ENCODE results near the gene TIAM2.
"Not testable (repeated sequence)": the region's sequence is repeated elsewhere in the genome, so short reads cannot be mapped to it uniquely, and the experiment has no call there.

Gene TIAM2

DNA sequence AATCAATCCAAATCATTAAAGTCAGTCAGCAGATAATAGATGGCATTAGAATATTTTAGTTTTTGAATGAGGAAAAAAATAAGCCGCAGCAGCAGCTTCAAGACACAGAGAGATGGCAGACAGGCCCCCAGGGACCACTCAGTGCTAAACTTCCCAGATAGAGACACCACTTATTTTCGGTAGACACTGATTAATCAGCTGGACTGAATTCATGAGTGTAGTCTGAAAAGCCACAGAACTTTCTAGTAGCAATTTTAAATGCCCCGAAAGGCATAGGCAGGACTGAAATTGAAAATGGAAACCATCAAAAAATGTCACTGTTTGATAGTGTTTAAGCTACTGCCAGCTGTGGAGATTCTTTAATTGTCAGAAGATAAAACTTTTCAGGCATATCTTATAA lies 265.6 kb downstream of the TIAM2 start:
- no peak for DNase-seq (ENCODE audit: low read depth in 2 of 2)

GRCh38 chr6:155261111-155261900 lies 266.2 kb downstream of the TIAM2 start:
- no peak for DNase-seq (ENCODE audit: low read depth in 2 of 2)

DNA sequence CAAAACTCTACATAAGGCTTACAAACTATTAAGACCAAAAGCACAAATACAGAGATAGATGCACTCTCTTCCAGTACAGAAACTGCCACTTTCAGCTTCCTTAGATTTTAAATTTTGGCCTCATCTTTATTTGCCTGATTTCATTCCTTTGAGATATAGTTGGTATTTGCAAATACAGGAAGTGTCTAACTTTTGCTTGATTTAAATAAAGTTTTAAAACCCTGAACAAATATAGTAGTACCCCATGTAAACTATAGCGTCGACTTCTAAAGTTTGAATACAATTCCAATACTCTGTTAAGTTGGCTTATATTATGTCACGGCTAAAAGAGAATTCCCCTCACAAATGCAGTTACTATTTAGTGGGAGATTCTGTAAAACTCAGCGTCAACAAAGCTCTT lies 267.5 kb downstream of the TIAM2 start:
- DNase-seq (ENCODE audit: low read depth in 2 of 2), result no peak

- DNase-seq (ENCODE audit: low read depth in 2 of 2), result no peak
Observed at GRCh38 chr6:155263373-155264063, 268.4 kb downstream of the TIAM2 start, which contains the start of gene CLDN20. Gene CLDN20 (plus strand): TSS chr6:155264013. CDS start chr6:155275720, 11,707 bp downstream.

DNA sequence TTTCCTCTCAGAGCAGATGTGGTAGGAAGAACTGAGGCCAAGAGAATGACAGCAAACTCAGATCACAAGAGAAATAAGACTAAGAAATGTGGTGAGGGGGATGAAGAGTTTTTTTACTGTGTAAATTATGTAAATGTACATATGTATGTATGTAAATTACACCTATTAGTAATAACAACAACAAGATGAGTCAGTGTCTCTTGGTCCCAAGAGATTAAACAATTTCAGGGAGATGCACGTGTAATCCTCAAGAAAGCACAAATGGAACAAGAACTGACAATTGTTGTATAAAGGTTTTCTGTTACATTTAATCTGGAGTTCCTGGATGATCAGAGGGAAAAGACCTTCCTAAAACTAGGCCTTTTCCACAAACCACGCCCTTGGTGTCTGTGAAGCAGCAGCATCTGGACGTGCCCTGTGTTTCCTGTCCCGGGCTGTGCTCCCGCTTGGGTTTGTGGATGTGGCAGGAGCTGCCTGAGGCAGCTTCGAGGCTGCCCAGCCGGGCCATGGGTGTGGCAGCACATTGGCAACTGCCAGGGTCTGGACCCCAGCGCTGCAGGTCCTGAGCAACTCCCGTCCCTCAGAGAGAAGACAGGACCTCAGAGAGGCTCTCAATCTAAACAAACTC lies 269.7 kb downstream of the TIAM2 start:
- no peak for DNase-seq (ENCODE audit: low read depth in 2 of 2)

GRCh38 chr6:155265843-155266535 lies 270.9 kb downstream of the TIAM2 start:
- DNase-seq (ENCODE audit: low read depth in 2 of 2), result no peak

DNA sequence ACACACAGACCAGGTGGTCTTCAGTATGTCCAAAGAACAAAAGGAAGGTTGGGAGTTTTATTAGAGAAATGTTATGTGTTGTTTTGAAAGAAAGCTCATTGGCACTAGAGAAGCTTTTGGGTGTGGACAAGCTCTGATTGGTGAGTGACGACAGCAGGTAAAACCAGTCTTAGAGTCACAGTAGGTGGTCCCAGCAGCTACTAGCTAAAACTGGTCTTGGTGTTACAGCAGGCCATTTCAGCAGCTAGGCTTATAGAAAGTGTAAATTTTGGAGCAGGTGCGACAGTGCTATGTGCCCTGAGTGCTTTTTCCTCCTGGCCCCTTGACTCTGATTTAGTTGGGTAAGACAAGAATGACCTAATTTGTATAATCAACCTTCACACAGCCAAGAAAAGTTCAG lies 272.3 kb downstream of the TIAM2 start:
- no peak for DNase-seq (ENCODE audit: low read depth in 2 of 2)

DNA sequence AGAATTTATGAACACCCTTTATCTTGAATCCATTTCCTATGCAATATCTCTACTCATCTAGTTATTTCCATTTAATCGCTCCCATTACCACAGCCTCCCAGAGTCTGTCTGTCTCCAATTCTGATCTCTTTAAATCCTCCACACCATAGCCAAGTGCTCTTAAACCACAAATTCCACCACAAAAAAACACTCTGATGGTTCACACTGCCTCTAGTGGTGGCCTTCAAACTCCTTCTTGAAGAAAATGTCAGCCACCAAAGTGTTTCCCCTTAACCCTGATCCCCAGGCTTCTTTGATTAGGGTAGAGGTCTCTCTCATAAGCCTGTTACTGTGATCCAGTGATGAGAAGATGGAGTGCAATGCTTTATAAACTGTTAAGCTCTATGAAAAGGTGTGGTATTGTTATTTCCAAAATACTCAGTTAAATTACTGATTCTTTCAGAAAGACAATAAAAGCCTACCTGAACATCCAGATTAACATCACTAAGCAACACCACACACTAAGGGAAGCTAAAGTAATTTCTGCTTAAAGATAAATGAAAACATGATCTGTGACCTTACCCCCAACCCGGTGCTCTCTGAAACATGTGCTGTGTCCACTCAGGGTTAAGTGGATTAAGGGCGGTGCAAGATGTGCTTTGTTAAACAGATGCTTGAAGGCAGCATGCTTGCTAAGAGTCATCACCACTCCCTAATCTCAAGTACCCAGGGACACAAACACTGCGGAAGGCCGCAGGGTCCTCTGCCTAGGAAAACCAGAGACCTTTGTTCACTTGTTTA lies 273.2 kb downstream of the TIAM2 start:
- not testable (repeated sequence) for DNase-seq (ENCODE audit: low read depth in 2 of 2)

DNA sequence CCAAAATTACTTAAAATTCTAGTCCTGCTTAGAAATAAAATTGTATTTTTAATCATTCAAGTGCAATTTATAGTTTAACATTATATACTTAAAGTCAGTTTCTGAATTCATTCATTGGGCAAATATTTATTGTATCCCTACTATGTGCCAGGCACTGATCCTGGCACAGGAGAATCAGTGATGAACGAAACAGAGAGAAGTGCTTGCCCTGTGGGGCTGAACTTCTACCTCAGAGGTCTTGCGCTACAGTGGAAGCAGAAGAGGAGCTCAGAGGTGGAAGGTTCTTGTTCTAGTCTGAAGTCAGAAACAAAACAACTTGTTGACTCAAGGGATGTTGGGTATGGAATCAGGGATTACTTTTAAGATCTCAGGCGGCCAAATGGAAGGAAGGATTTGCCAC lies 274.6 kb downstream of the TIAM2 start:
- DNase-seq (ENCODE audit: low read depth in 2 of 2), result no peak

DNA sequence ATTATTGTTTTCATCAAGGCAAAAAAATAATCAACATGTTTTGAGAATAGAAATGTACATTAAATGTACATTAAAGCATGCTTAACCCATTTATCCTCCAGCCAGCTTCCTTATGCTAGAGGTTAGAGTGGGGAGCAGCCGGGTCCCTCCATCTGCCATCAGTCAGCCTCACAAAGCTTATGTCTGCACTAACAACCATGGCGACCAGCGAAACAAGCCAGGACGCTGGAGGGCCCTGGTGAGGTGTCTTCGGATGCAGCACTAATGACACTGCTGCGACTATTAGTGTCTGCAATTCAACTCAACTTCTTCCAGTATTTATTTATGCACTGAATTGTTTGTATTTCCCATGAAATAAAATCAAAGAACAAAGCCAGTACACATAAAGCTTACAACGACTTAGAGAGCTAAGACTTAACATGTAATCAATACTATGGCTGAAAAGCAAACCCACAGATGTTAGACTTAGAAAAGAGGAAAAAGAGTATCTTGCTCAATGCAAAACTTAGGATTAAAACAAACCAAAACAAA lies 275.5 kb downstream of the TIAM2 start:
- no peak for DNase-seq (ENCODE audit: low read depth in 2 of 2)

GRCh38 chr6:155271145-155271544 lies 276.0 kb downstream of the TIAM2 start:
- no peak for DNase-seq (ENCODE audit: low read depth in 2 of 2)

GRCh38 chr6:155272353-155273232 lies 277.5 kb downstream of the TIAM2 start:
- no peak for DNase-seq (ENCODE audit: low read depth in 2 of 2)

DNA sequence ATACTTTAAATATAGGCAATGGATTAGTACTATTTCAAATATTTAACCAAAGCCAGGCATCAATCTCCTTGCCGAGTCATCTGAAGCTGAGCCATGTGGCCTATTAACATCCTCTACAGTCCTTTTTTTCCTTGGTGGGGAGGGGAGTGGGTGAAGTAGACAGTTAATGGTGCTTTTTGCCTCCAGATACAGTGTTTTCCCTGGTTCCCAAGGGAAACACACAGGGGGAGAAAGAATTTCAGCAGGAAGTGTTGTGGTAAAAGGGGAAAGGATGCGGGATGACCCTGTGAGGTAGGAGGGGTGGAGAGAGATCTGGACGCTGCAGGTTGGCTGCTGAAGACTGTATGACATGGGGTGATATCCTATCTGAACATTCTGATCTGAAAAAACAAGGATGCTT lies 278.3 kb downstream of the TIAM2 start:
- DNase-seq (ENCODE audit: low read depth in 2 of 2), result no peak

GRCh38 chr6:155274106-155274505 lies 279.0 kb downstream of the TIAM2 start:
- DNase-seq (ENCODE audit: low read depth in 2 of 2), result no peak

DNA sequence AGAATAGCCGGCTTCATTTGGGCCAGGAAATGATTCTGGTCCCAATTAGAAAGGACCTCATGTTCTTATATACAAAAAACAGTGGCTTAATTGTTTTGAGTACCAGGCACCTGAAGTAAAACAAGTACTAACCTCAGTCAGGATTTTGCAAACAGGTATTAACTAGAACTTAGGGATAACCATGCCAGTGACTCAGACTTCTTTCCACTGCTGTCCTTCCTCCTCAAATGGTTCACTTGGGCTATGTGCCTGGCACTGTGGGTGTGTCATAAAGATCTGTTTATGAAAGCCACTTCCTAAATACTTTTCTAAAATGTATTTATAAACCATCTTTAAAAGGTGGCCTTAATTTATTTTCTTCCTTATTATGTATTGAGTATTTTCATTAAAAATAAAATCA lies 279.4 kb downstream of the TIAM2 start:
- DNase-seq (ENCODE audit: low read depth in 2 of 2), result no peak

DNA sequence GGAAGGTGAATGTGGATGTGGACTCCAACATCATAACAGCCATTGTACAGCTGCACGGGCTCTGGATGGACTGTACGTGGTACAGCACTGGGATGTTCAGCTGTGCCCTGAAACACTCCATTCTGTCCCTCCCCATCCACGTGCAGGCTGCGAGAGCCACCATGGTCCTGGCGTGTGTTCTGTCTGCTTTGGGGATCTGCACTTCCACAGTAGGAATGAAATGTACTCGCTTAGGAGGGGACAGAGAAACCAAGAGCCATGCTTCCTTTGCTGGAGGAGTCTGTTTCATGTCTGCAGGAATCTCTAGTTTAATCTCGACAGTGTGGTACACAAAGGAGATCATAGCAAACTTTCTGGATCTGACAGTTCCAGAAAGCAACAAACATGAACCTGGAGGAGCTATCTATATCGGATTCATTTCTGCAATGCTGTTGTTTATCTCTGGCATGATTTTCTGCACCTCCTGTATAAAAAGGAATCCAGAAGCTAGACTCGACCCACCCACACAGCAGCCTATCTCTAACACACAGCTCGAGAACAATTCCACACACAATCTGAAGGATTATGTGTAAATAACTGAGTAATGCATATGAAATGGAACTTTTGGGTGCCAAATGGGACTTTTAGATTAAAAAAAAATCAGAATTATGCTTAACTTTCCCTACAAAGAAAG lies 280.8 kb downstream of the TIAM2 start:
- DNase-seq (ENCODE audit: low read depth in 2 of 2), result no peak

- no peak for DNase-seq (ENCODE audit: low read depth in 2 of 2)
Observed at GRCh38 chr6:155276638-155277037, 281.5 kb downstream of the TIAM2 start.

- no peak for DNase-seq (ENCODE audit: low read depth in 2 of 2)
Observed at GRCh38 chr6:155278319-155279049, 283.4 kb downstream of the TIAM2 start.

- no peak for DNase-seq (ENCODE audit: low read depth in 2 of 2)
Observed at GRCh38 chr6:155284775-155285174, 289.7 kb downstream of the TIAM2 start.
